ENCODE measurements around the gene HIF3A. TPM values are rescaled to one million over a fixed set of nuclear protein-coding genes. Genes with fewer than 3 reads are reported as not detected.
"Not testable (repeated sequence)": the region's sequence is repeated elsewhere in the genome, so short reads cannot be mapped to it uniquely, and the experiment has no call there.

Gene HIF3A
- not detected in 2 replicates for total RNA-seq

DNA sequence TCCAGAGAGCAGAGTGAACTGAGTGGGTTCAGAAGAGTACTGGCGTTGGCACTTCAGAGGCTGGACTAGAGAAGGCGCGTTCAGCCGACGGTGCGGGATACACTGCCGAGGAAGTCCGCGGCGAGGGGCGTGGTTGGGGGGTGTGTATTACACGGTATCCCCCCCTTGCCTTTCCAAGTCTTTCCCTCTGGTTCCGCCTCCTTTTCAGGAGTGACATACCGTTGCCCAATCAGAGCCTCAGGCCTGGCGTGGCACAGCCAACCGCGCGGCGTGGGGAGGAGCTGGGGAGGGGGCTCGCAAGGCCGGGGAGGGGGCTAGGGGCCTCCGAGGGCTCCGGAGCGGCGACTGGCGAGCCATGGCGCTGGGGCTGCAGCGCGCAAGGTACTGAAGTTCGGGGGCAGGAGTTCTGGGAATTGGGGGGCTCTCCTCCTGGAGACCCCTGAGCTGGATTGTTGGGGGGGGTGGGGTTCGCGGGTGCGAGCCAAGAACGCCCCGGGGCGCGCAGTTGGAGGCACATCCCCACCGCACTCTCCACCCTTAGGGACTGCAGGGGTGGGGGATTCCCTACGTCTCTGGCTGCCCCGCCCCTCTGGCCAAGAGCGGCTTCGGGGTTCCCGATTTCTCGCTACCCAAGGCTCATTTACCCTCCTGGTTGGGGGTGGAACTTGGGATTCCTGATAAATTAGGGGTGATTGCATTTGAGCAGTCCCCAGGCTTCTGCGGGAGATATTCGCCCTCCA, at the start of gene HIF3A:
HIF3A (plus strand) TSS at position 321 of the 740 bp plus-strand sequence; CDS start at position 356, 35 bp downstream.
- no peak within 1 kb of the TSS for H3K27ac Mint-ChIP-seq
- H3K27me3 Mint-ChIP-seq, result peaks cover 28% of the 10 kb centered on the region
- no peak within 1 kb of the TSS for H3K4me3 Mint-ChIP-seq
- H3K4me1 Mint-ChIP-seq, result no peaks in the 10 kb centered on the region
- no peaks in the 10 kb centered on the region for H3K9me3 Mint-ChIP-seq
- intact Hi-C loops (cut with micrococcal nuclease), result no loop called here
- no peaks in the 10 kb centered on the region for H3K36me3 Mint-ChIP-seq (ENCODE audit: low read depth)
- DNase-seq, result no peak

DNA sequence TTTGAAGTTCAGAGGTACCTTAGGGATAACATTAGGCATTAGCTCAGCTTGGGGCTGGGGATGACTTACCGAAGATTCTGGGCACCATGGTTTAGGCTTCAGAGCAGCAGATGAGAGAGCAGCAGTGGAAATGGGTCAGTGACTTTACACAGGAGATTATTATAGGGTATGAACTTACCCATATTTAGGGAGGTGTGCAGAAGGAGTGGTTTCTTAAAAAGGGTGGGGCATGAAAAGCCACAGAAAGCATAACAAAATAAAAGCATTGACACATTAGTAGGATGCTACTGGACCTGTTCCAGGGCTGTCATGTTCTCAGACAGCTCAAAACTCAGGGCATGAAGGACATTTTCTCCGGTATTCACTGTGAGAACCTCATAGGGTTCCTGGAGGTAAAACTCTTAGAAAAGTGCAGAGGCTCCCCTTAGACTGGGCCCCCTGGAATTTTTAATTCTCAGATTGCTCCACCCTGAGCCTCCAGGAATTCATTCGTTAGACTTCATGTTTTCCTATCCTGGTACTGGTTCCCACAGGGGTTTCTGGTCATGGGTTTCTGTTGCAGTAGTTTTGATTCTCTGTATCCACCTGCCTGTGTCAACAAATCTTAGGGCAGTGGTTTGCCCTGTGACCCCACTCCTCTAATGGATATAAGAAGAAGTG, 46.6 kb upstream of the HIF3A start:
- H3K36me3 Mint-ChIP-seq (ENCODE audit: low read depth), result no peaks in the 10 kb centered on the region
- no peak for DNase-seq
- H3K27ac Mint-ChIP-seq, result no peak overlapping the region
- H3K4me3 Mint-ChIP-seq, result no peak overlapping the region
- H3K9me3 Mint-ChIP-seq, result no peaks in the 10 kb centered on the region
- peaks cover 54% of the 10 kb centered on the region for H3K27me3 Mint-ChIP-seq
- intact Hi-C loops (cut with micrococcal nuclease), result no loop called here
- H3K4me1 Mint-ChIP-seq, result no peaks in the 10 kb centered on the region

DNA sequence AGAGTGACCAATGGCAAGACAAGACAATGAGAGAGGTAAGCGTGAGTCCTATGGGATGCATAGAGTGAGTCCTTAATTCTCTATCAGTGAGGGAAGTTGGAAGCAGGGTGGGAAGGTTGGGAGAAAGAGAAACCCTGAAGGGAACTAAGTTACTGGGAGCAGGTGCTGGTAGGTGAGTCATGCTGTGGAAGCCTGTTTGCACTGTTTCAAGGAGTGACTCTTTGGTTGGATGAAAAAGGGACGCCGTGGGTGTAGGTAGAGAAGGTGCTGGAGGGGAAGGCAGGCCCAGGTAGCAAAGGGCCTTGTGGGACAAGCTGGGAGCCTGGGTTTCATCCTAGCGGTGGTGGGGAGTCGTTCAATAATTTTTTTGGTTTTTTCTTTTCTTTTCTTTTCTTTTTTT, 45.4 kb upstream of the HIF3A start:
- intact Hi-C loops (cut with micrococcal nuclease), result no loop called here
- Mint-ChIP-seq H3K36me3 (ENCODE audit: low read depth) (no peaks in the 10 kb centered on the region), H3K27me3 (peaks cover 52% of the 10 kb centered on the region), H3K27ac (no peak overlapping the region), H3K4me3 (no peak overlapping the region), H3K9me3 (no peaks in the 10 kb centered on the region), H3K4me1 (no peaks in the 10 kb centered on the region)
- DNase-seq, result no peak

DNA sequence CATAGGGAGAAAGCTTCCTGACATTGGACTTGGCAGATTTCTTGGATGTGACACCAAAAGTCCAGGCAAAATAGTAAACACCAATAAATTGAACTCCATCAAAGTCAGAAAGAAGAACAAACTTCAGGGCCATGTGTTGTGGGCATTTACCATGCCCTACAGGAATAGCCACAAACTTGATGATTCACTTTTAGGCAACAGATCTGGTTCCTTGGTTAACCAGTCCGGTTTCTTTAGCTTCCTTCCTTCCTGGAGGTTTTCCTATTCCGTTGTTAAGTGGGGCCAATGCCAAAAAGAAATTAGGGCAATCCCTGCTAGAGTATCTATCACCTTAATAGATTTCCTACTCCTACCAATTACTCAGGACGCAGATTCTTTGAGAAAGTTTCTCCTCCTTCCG, 42.1 kb upstream of the HIF3A start:
- Mint-ChIP-seq H3K27ac (no peak overlapping the region), H3K36me3 (ENCODE audit: low read depth) (no peaks in the 10 kb centered on the region), H3K27me3 (peaks cover 49% of the 10 kb centered on the region), H3K4me1 (no peaks in the 10 kb centered on the region), H3K9me3 (no peaks in the 10 kb centered on the region), H3K4me3 (no peak overlapping the region)
- no peak for DNase-seq
- intact Hi-C loops (cut with micrococcal nuclease), result no loop called here

GRCh38 chr19:46256855-46257254, 40.0 kb upstream of the HIF3A start:
- H3K9me3 Mint-ChIP-seq, result no peaks in the 10 kb centered on the region
- H3K4me3 Mint-ChIP-seq, result no peak overlapping the region
- intact Hi-C loops (cut with micrococcal nuclease), result no loop called here
- peaks cover 47% of the 10 kb centered on the region for H3K27me3 Mint-ChIP-seq
- no peak overlapping the region for H3K27ac Mint-ChIP-seq
- DNase-seq, result no peak
- H3K4me1 Mint-ChIP-seq, result no peaks in the 10 kb centered on the region
- no peaks in the 10 kb centered on the region for H3K36me3 Mint-ChIP-seq (ENCODE audit: low read depth)

- H3K4me1 Mint-ChIP-seq; intact Hi-C loops (cut with micrococcal nuclease); H3K27ac Mint-ChIP-seq; H3K9me3 Mint-ChIP-seq; H3K4me3 Mint-ChIP-seq; DNase-seq; H3K36me3 Mint-ChIP-seq (ENCODE audit: low read depth): not testable (repeated sequence)
- peaks cover 55% of the 10 kb centered on the region for H3K27me3 Mint-ChIP-seq
Measured at GRCh38 chr19:46261501-46261900, 35.3 kb upstream of the HIF3A start.

DNA sequence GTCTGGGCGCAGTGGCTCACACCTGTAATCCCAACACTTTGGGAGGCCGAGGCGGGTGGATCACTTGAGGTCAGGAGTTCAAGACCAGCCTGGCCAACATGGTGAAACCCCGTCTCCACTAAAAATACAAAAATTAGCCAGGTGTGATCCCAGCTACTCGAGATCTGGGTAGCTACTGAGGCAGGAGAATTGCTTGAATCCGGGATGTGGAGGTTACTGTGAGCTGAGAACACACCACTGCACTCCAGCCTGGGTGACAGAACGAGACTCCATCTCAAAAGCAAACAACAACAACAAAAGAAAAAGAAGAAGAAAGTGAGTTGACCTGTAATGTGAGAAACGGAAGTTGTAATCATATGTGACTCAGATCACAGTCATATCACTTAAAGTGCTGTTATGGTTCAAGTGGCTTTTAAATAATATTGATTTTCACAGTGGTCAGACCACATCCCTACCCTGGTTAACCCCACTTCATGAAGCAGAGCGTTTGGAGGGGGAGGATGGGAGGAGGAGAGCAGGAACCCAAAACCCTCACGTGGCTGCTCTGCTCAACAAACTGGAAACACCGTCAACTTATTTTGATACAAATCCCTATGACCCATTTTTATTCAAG, 34.1 kb upstream of the HIF3A start:
- H3K36me3 Mint-ChIP-seq (ENCODE audit: low read depth); intact Hi-C loops (cut with micrococcal nuclease); H3K9me3 Mint-ChIP-seq; H3K4me3 Mint-ChIP-seq; H3K4me1 Mint-ChIP-seq: not testable (repeated sequence)
- peaks cover 56% of the 10 kb centered on the region for H3K27me3 Mint-ChIP-seq
- H3K27ac Mint-ChIP-seq, result peak overlapping the region; percentile 72
- peak; percentile 87 for DNase-seq

GRCh38 chr19:46264801-46265200, 32.0 kb upstream of the HIF3A start:
- H3K27me3 Mint-ChIP-seq, result peaks cover 56% of the 10 kb centered on the region
- peaks cover 10% of the 10 kb centered on the region for H3K4me1 Mint-ChIP-seq
- not testable (repeated sequence) for H3K9me3 Mint-ChIP-seq; DNase-seq; H3K27ac Mint-ChIP-seq; H3K4me3 Mint-ChIP-seq; H3K36me3 Mint-ChIP-seq (ENCODE audit: low read depth)
- intact Hi-C loops (cut with micrococcal nuclease), result loop anchor here (1.0 to 2.0 kb wide), 3 partner anchors 76 to 236 kb away; no protein-coding TSS in a partner anchor

DNA sequence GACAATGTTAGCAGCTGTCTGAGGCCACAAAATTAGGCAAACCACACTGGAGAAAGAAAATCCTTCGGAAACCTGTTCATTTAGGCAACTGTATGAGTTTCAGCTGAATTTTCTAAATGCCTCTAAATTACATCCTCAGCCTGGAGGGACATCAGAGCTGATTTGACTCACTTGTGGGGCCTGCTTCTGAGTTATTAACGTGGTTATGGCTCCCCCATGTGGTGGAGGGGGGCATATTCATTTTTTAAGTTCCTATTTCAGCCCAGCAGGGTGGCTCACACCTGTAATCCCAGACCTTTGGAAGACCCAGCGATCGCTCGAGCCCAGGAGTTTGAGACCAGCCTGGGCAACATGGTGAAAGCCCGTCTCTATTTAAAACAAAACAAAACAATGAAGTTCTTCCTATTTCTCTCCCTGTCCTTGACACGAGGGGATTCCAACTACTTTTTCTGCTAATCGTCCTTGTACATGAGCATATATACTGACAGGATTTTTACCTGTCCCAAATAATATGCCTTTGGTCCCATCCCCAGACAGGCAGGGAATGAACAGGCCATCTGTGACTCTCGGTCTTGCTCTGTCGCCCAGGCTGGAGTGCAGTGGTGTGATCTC, 31.5 kb upstream of the HIF3A start:
- peak; percentile 91 for DNase-seq
- peaks cover 57% of the 10 kb centered on the region for H3K27me3 Mint-ChIP-seq

DNA sequence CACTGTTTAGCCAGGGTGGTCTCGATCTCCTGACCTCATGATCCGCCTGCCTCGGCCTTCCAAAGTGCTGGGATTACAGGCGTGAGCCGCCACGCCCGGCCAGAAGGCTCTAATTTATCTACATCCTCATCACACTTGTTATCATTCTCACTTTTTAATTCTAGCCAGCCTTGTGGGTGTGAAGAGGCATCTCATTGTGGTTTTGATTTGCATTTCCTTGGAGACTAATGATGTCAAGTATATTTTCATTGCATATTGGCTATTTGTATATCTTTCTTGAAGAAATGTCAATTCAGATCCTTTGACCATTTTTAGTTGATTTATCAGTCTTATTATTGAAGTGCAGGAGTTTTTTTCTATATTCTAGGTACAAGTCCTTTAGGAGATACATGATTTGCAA, 27.7 kb upstream of the HIF3A start:
- no peak for DNase-seq
- Mint-ChIP-seq H3K4me1 (peaks cover 7% of the 10 kb centered on the region), H3K36me3 (ENCODE audit: low read depth) (no peaks in the 10 kb centered on the region), H3K27me3 (peaks cover 61% of the 10 kb centered on the region), H3K4me3 (no peak overlapping the region), H3K27ac (no peak overlapping the region), H3K9me3 (no peaks in the 10 kb centered on the region)
- intact Hi-C loops (cut with micrococcal nuclease), result no loop called here

More for the DNA sequence above, 31.5 kb upstream of the HIF3A start:
- no peak overlapping the region for H3K4me3 Mint-ChIP-seq
- H3K4me1 Mint-ChIP-seq, result peaks cover 10% of the 10 kb centered on the region
- no peak overlapping the region for H3K27ac Mint-ChIP-seq
- H3K36me3 Mint-ChIP-seq (ENCODE audit: low read depth), result no peaks in the 10 kb centered on the region
- intact Hi-C loops (cut with micrococcal nuclease), result loop anchor here (1.0 to 2.0 kb wide), 2 partner anchors 77 to 236 kb away; no protein-coding TSS in a partner anchor
- no peaks in the 10 kb centered on the region for H3K9me3 Mint-ChIP-seq

DNA sequence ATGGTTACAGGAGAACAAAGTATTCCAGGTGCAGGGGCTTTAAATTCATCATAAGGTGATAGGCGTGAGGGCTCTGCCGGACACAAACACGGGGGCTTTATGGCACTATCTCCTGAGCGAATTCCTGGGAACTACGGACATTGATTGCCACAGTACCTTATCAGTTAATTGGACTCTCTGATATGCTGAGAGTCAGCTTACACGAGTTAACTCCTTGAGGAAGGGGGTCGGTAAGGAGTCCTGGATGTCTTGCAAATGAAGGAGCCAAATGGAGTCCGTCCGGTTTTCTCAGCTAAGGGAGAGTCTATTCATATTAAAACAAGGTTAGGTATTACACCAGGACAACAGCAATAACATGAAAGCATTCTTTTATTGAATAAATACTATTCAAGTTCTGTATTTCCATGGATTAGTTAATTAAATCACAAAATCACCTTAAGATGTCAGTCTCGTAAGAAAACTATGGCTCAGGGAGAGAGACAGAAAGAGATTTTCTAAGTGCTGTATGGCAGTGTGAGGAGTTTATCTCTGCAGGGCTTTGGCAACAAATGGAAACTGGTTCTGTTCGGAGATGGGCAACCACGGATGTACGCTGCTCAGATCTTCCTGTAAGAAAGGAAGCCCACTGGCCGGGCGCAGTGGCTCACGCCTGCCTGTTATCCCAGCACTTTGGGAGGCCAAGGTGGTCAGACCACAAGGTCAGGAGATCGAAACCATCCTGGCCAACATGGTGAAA, 26.2 kb upstream of the HIF3A start:
- intact Hi-C loops (cut with micrococcal nuclease), result no loop called here
- Mint-ChIP-seq H3K4me3 (no peak overlapping the region), H3K4me1 (peaks cover 7% of the 10 kb centered on the region), H3K27ac (no peak overlapping the region), H3K9me3 (no peaks in the 10 kb centered on the region), H3K36me3 (ENCODE audit: low read depth) (no peaks in the 10 kb centered on the region), H3K27me3 (peaks cover 54% of the 10 kb centered on the region)
- no peak for DNase-seq

DNA sequence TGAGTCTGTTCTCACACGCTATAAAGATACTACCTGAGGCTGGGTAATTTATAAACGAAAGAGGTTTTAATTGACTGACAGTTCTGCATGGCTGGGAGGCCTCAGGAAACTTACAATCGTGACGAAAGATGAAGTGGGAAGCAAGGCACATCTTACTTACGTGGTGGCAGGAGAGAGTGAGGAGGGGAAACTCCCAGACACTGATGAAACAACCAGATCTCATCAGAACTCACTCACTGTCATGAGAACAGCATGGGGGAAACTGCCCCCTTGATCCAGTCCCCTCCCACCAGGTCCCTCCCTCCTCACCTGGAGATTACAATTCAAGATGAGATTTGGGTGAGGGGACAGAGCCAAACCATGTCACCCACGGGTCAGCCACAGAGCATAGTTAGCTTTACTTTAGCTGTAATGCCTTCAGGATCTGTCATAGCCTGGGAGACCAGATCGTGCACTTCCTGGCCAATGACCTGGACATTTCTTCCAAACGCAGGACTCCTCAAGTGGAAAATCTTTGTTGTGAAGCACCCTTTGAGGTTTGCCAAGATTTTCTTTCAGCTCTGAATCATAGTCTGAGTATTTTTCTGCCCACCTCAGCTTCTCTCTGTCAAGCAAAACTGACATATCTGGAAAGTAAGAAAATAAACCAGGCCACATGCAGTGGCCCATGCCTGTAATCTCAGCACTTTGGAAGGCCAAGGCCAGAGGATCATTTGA, 25.2 kb upstream of the HIF3A start:
- H3K27ac Mint-ChIP-seq, result no peak overlapping the region
- no peak for DNase-seq
- H3K9me3 Mint-ChIP-seq, result no peaks in the 10 kb centered on the region
- H3K36me3 Mint-ChIP-seq (ENCODE audit: low read depth), result no peaks in the 10 kb centered on the region
- peaks cover 50% of the 10 kb centered on the region for H3K27me3 Mint-ChIP-seq
- H3K4me3 Mint-ChIP-seq, result no peak overlapping the region
- H3K4me1 Mint-ChIP-seq, result peaks cover 7% of the 10 kb centered on the region
- intact Hi-C loops (cut with micrococcal nuclease), result no loop called here

DNA sequence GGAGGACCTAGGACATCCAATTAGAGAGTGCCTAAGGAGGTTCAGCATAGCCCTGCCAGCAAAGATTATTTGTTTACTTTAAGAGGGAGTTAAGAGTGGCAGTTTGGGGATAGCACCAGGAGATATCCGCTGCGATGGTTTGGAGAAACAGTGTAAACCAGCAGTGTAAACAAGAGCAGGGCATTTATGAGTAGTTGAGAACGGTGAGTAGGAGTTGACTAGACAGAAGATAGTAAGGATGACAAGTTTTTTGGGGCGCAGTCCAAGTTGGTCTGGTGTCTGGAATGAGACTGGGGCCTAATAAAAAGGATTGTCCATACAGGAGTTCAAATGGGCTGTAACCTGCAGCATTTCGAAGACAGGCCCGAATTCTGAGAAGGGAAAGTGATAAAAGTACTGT, 22.9 kb upstream of the HIF3A start:
- H3K27ac Mint-ChIP-seq; intact Hi-C loops (cut with micrococcal nuclease); H3K4me1 Mint-ChIP-seq; H3K4me3 Mint-ChIP-seq; H3K36me3 Mint-ChIP-seq (ENCODE audit: low read depth); H3K9me3 Mint-ChIP-seq; DNase-seq: not testable (repeated sequence)
- peaks cover 49% of the 10 kb centered on the region for H3K27me3 Mint-ChIP-seq

Measured in activated CD4-positive, alpha-beta T cell treated with anti-CD3 and anti-CD28 coated beads, Interleukin-2, amount 10 ng/mL, durations not matched to agents 24 days and 14 days (primary cell).